Stomach (tissue), 4 donors: Measurements from ENCODE around the gene TMEM271.

Experiments used
- CTCF ChIP-seq, 7 experiments: fragments of 450-650 bp in 4 of 7; fragments of 200-600 bp in 3 of 7; sonication (generic) in 3 of 7; IDR thresholded peaks; one replicate each; pipeline ENCODE4 v1.5.1; 2016 to 2019; ENCODE audit warnings: antibody characterized with exemption in 7 of 7, control low read depth in 2 of 7, mild to moderate bottlenecking in 1 of 7
- EP300 ChIP-seq: sonication (generic); formaldehyde crosslinking; IDR thresholded peaks from one replicate; pipeline ENCODE4 v1.6.1; 2017; ENCODE audit warnings: antibody characterized with exemption
- POLR2A ChIP-seq, 4 donors: fragments of 450-650 bp; IDR thresholded peaks; one replicate each; pipeline ENCODE4 v1.6.1; 2016; ENCODE audit warnings: antibody characterized with exemption in 4 of 4, control low read depth in 2 of 4, mild to moderate bottlenecking in 1 of 4, moderate library complexity in 1 of 4

- TF ChIP-seq CTCF (IDR thresholded peaks at IDR 0.05) (no peak), POLR2A (IDR thresholded peaks at IDR 0.05) (no peak), EP300 (no peak)
These were observed 37.5 kb downstream of the TMEM271 start for GRCh38 chr4:538542-539142.
